Spleen (tissue), 11 donors: ENCODE measurements around the gene SLC25A3. TPM values are rescaled to one million over a fixed set of nuclear protein-coding genes. Genes with fewer than 3 reads are reported as not detected.

Source experiments
- DNase-seq: peaks from one replicate; pipeline ENCODE4 v3.0.0-alpha.2; 2020
- H3K27ac ChIP-seq, 8 donors: fragments of 200-600 bp; sonication (generic) in 7 of 8; 1 replicate in 4 of 8; 2 replicates in 4 of 8; pipeline versions ENCODE4 v1.5.0 to v1.8.0; 2016 to 2021; ENCODE audit warnings: inconsistent platforms in 4 of 8, mild to moderate bottlenecking in 4 of 8, moderate library complexity in 1 of 8
- H3K27me3 ChIP-seq, 7 donors: fragments of 200-600 bp; sonication (generic) in 6 of 7; replicated peaks in 1 of 7; 1 replicate in 4 of 7; 2 replicates in 3 of 7; pipeline versions ENCODE4 v1.5.0 to v1.8.0; 2016 to 2021; ENCODE audit warnings: inconsistent platforms in 3 of 7, mild to moderate bottlenecking in 1 of 7
- H3K36me3 ChIP-seq, 6 donors: fragments of 200-600 bp; sonication (generic) in 5 of 6; 1 replicate in 4 of 6; 2 replicates in 2 of 6; pipeline versions ENCODE4 v1.5.0 to v1.8.0; 2016 to 2021; ENCODE audit warnings: inconsistent platforms in 2 of 6
- H3K4me1 ChIP-seq, 6 donors: fragments of 200-600 bp; sonication (generic) in 5 of 6; 1 replicate in 3 of 6; 2 replicates in 3 of 6; pipeline versions ENCODE4 v1.5.0 to v1.8.0; 2016 to 2021; ENCODE audit warnings: inconsistent platforms in 3 of 6
- H3K4me3 ChIP-seq, 8 donors: fragments of 200-600 bp; sonication (generic) in 7 of 8; 1 replicate in 4 of 8; 2 replicates in 4 of 8; pipeline versions ENCODE4 v1.5.0 to v1.8.0; 2016 to 2021; ENCODE audit warnings: inconsistent platforms in 4 of 8, mild to moderate bottlenecking in 4 of 8, moderate library complexity in 2 of 8
- H3K9me3 ChIP-seq, 8 donors: fragments of 200-600 bp; sonication (generic) in 7 of 8; 1 replicate in 4 of 8; 2 replicates in 4 of 8; pipeline versions ENCODE4 v1.5.0 to v1.8.0; 2016 to 2021; ENCODE audit warnings: inconsistent platforms in 4 of 8
- CTCF ChIP-seq, 11 experiments: fragments of 200-600 bp in 7 of 11; fragments of 450-650 bp in 4 of 11; sonication (generic) in 4 of 11; IDR thresholded peaks in 8 of 11; conservative IDR thresholded peaks in 3 of 11; 1 replicate in 7 of 11; 2 replicates in 4 of 11; pipeline versions ENCODE4 v1.4.0 to v1.8.0; 2016 to 2021; ENCODE audit warnings: antibody characterized with exemption in 11 of 11, inconsistent platforms in 4 of 11, mild to moderate bottlenecking in 1 of 11
- POLR2A ChIP-seq, 3 donors: fragments of 450-650 bp; IDR thresholded peaks; one replicate each; pipeline ENCODE4 v1.5.1; 2017; ENCODE audit warnings: antibody characterized with exemption in 3 of 3, mild to moderate bottlenecking in 1 of 3
- POLR2AphosphoS5 ChIP-seq, 3 donors: sonication (generic); formaldehyde crosslinking; IDR thresholded peaks; one replicate each; pipeline ENCODE4 v1.5.1; 2017; ENCODE audit warnings: antibody characterized with exemption in 3 of 3
- WGBS, 5 donors: extraction: QIAGEN DNeasy Blood & Tissue Kit in 3 of 5; methylation state at CpG; one replicate each; pipeline versions ENCODE4 v1.1.5 to v1.1.7; 2013 to 2018; 5-methylcytosine and 5-hydroxymethylcytosine counted together
- intact Hi-C: fragments of 100-400 bp; cut with DNase I; formaldehyde crosslinking; loops from one replicate; pipeline ENCODE4 v1.15.0; 2023; ENCODE audit warnings: low total_unique reads
- polyA plus RNA-seq, 3 donors: library from polyadenylated mRNA; stranded (reverse); fragments of 200-250 nt; gene quantifications; one replicate each; pipeline ENCODE4 v1.2.1, GENCODE V29; 2013
- total RNA-seq, 7 donors: library from RNA; depleted of rRNA in 3 of 7; stranded (reverse); fragments of >200 nt in 3 of 7; fragmentation: NEBNext Ultra II Directional in 4 of 7; extraction: Animal tissue kit (Norgen Biotek cat#: 25700) in 4 of 7; gene quantifications; one replicate each; pipeline versions ENCODE4 v1.1.0 to v1.2.1, GENCODE V29; 2016 to 2021
- donor health status: healthy with polysubstance abuse.
- donor health status: DM: no; HTN: no; CAD: no; lungs with moderate emphysema.
- donor health status: DM: no; HTN: no; CAD: no.
- donor health status: Bipolar disorder and iron deficiency.
- donor health status: healthy.
- donor health status: DM: no; HTN: no; CAD: no.
- donor health status: DM: yes; HTN: yes; CAD: no.

SLC25A3 gene
- total and polyA plus RNA-seq, 10 donors, result 246 to 443 (median 300) TPM

- no peak for DNase-seq
- intact Hi-C loops, result no loop called here
Observed at GRCh38 chr12:98580695-98581094, 12.8 kb upstream of the SLC25A3 start.

GRCh38 chr12:98581101-98581500 is 12.4 kb upstream of the SLC25A3 start:
- no peak overlapping the region for H3K27ac ChIP-seq
- TF ChIP-seq CTCF (IDR thresholded peaks at IDR 0.05 in 8 of 11, conservative IDR thresholded peaks at IDR 0.05 in 3 of 11) (no peak), POLR2A (IDR thresholded peaks at IDR 0.05) (no peak), POLR2AphosphoS5 (IDR thresholded peaks at IDR 0.05) (no peak)
- H3K4me3 ChIP-seq, result no peak overlapping the region
- no peaks in the 10 kb centered on the region for H3K9me3 ChIP-seq
- DNase-seq, result no peak
- no peaks in the 10 kb centered on the region for H3K4me1 ChIP-seq
- H3K36me3 ChIP-seq, result no peaks in the 10 kb centered on the region
- WGBS, 5 donors, result 74 to 90% (median 79%) methylated on average over 1 of the region's 1 CpG
- H3K27me3 ChIP-seq, result no peaks in the 10 kb centered on the region
- intact Hi-C loops, result no loop called here

More at GRCh38 chr12:98580695-98581094, 12.8 kb upstream of the SLC25A3 start:
- Histone ChIP-seq H3K4me1 (no peaks in the 10 kb centered on the region), H3K36me3 (no peaks in the 10 kb centered on the region), H3K27ac (no peak overlapping the region), H3K27me3 (no peaks in the 10 kb centered on the region), H3K4me3 (no peak overlapping the region), H3K9me3 (no peaks in the 10 kb centered on the region)
- WGBS, 5 donors, result 93 to 98% (median 96%) methylated on average over 5 of the region's 5 CpGs
- TF ChIP-seq POLR2A (IDR thresholded peaks at IDR 0.05) (no peak), POLR2AphosphoS5 (IDR thresholded peaks at IDR 0.05) (no peak), CTCF (IDR thresholded peaks at IDR 0.05 in 8 of 11, conservative IDR thresholded peaks at IDR 0.05 in 3 of 11) (no peak)

- Histone ChIP-seq H3K4me3 (no peak overlapping the region), H3K4me1 (no peaks in the 10 kb centered on the region), H3K36me3 (no peaks in the 10 kb centered on the region), H3K9me3 (no peaks in the 10 kb centered on the region), H3K27me3 (no peaks in the 10 kb centered on the region), H3K27ac (no peak overlapping the region)
- no peak for DNase-seq
- TF ChIP-seq POLR2AphosphoS5 (IDR thresholded peaks at IDR 0.05) (no peak), CTCF (IDR thresholded peaks at IDR 0.05 in 8 of 11, conservative IDR thresholded peaks at IDR 0.05 in 3 of 11) (no peak), POLR2A (IDR thresholded peaks at IDR 0.05) (no peak)
- WGBS, 5 donors, result 87 to 94% (median 90%) methylated on average over 6 of the region's 6 CpGs
- intact Hi-C loops, result no loop called here
Observed at GRCh38 chr12:98582093-98582492, 11.4 kb upstream of the SLC25A3 start.

GRCh38 chr12:98587084-98587483 is 6.4 kb upstream of the SLC25A3 start:
- Histone ChIP-seq H3K9me3 (no peaks in the 10 kb centered on the region), H3K4me1 (no peaks in the 10 kb centered on the region), H3K27ac (no peak overlapping the region), H3K36me3 (no peaks in the 10 kb centered on the region), H3K27me3 (no peaks in the 10 kb centered on the region), H3K4me3 (no peak overlapping the region)
- no peak for TF ChIP-seq CTCF (IDR thresholded peaks at IDR 0.05 in 8 of 11, conservative IDR thresholded peaks at IDR 0.05 in 3 of 11)
- 77 to 90% (median 85%) methylated on average over 4 to 5 of the region's 5 CpGs for WGBS, 5 donors
- DNase-seq, result no peak
- intact Hi-C loops, result no loop called here
